ENCODE results near the gene MCM8. TPM values are rescaled to one million over a fixed set of nuclear protein-coding genes. Genes with fewer than 3 reads are reported as not detected.

MCM8 gene
- 22.5 and 30.4 TPM in 2 replicates for total RNA-seq (2014; rRNA removed; shearing (Covaris generic))
- 8.5 and 10.6 TPM in 2 replicates for polyA plus RNA-seq (2016; fragmentation: Nextera tagmentation; extraction: Ambion mirVana)
- long read RNA-seq, partial matches to known transcripts, result 2 of 3 reads
- long read RNA-seq, other reads (novel, unspliced or antisense), result 1 of 3 reads

GRCh38 chr20:5950271-5951031, at the start of gene MCM8, which contains the start of gene TRMT6:
Gene MCM8, plus strand, starts transcription at chr20:5950652. Its CDS starts 1,364 bp downstream, at chr20:5952016.
Gene TRMT6, minus strand, starts transcription at chr20:5950533. Its CDS starts 128 bp downstream, at chr20:5950405.
- H3K27me3 ChIP-seq (ENCODE audit: insufficient read depth), result no peaks in the 10 kb centered on the region
- H3K27ac Mint-ChIP-seq, result peak within 1 kb of the TSS; percentile 100
- no peaks in the 10 kb centered on the region for H3F3A ChIP-seq (replicated peaks; ENCODE audit: low read depth)
- peak within 1 kb of the TSS; percentile 80 for H3K4me2 ChIP-seq
- H3K36me3 ChIP-seq (ENCODE audit: insufficient read depth), result peaks cover 34% of the 10 kb centered on the region
- H3K79me2 ChIP-seq (replicated peaks; ENCODE audit: insufficient read depth), result peaks cover 33% of the 10 kb centered on the region
- peaks cover 14% of the 10 kb centered on the region for H4K20me1 ChIP-seq (replicated peaks; ENCODE audit: insufficient read depth)
- peak; percentile 99 for ATAC-seq
- H3K4me3 Mint-ChIP-seq, result peak within 1 kb of the TSS; percentile 99
- DNase-seq (ENCODE audit: low spot score), result peak; percentile 98
- no peaks in the 10 kb centered on the region for H3K9me2 ChIP-seq (ENCODE audit: insufficient read depth)
- peak within 1 kb of the TSS; percentile 59 for H3K4me3 ChIP-seq
- peak within 1 kb of the TSS; percentile 89 for H3K27ac ChIP-seq (ENCODE audit: low read depth)
- TF ChIP-seq ZNF331 (CRISPR knock-in tag; IDR thresholded peaks at IDR 0.05; ENCODE audit: low read depth), result no peak
- TF ChIP-seq, protein P1, sequence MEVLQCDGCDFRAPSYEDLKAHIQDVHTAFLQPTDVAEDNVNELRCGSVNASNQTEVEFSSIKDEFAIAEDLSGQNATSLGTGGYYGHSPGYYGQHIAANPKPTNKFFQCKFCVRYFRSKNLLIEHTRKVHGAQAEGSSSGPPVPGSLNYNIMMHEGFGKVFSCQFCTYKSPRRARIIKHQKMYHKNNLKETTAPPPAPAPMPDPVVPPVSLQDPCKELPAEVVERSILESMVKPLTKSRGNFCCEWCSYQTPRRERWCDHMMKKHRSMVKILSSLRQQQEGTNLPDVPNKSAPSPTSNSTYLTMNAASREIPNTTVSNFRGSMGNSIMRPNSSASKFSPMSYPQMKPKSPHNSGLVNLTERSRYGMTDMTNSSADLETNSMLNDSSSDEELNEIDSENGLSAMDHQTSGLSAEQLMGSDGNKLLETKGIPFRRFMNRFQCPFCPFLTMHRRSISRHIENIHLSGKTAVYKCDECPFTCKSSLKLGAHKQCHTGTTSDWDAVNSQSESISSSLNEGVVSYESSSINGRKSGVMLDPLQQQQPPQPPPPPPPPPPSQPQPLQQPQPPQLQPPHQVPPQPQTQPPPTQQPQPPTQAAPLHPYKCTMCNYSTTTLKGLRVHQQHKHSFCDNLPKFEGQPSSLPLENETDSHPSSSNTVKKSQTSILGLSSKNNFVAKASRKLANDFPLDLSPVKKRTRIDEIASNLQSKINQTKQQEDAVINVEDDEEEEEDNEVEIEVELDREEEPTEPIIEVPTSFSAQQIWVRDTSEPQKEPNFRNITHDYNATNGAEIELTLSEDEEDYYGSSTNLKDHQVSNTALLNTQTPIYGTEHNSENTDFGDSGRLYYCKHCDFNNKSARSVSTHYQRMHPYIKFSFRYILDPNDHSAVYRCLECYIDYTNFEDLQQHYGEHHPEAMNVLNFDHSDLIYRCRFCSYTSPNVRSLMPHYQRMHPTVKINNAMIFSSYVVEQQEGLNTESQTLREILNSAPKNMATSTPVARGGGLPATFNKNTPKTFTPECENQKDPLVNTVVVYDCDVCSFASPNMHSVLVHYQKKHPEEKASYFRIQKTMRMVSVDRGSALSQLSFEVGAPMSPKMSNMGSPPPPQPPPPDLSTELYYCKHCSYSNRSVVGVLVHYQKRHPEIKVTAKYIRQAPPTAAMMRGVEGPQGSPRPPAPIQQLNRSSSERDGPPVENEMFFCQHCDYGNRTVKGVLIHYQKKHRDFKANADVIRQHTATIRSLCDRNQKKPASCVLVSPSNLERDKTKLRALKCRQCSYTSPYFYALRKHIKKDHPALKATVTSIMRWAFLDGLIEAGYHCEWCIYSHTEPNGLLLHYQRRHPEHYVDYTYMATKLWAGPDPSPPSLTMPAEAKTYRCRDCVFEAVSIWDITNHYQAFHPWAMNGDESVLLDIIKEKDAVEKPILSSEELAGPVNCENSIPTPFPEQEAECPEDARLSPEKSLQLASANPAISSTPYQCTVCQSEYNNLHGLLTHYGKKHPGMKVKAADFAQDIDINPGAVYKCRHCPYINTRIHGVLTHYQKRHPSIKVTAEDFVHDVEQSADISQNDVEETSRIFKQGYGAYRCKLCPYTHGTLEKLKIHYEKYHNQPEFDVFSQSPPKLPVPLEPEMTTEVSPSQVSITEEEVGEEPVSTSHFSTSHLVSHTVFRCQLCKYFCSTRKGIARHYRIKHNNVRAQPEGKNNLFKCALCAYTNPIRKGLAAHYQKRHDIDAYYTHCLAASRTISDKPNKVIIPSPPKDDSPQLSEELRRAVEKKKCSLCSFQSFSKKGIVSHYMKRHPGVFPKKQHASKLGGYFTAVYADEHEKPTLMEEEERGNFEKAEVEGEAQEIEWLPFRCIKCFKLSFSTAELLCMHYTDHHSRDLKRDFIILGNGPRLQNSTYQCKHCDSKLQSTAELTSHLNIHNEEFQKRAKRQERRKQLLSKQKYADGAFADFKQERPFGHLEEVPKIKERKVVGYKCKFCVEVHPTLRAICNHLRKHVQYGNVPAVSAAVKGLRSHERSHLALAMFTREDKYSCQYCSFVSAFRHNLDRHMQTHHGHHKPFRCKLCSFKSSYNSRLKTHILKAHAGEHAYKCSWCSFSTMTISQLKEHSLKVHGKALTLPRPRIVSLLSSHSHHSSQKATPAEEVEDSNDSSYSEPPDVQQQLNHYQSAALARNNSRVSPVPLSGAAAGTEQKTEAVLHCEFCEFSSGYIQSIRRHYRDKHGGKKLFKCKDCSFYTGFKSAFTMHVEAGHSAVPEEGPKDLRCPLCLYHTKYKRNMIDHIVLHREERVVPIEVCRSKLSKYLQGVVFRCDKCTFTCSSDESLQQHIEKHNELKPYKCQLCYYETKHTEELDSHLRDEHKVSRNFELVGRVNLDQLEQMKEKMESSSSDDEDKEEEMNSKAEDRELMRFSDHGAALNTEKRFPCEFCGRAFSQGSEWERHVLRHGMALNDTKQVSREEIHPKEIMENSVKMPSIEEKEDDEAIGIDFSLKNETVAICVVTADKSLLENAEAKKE (CRISPR knock-in tag; IDR thresholded peaks at IDR 0.05), result no peak
- no peak for TF ChIP-seq STAT1 (IDR thresholded peaks at IDR 0.05; ENCODE audit: unreplicated experiment)
- TF ChIP-seq, protein P2, sequence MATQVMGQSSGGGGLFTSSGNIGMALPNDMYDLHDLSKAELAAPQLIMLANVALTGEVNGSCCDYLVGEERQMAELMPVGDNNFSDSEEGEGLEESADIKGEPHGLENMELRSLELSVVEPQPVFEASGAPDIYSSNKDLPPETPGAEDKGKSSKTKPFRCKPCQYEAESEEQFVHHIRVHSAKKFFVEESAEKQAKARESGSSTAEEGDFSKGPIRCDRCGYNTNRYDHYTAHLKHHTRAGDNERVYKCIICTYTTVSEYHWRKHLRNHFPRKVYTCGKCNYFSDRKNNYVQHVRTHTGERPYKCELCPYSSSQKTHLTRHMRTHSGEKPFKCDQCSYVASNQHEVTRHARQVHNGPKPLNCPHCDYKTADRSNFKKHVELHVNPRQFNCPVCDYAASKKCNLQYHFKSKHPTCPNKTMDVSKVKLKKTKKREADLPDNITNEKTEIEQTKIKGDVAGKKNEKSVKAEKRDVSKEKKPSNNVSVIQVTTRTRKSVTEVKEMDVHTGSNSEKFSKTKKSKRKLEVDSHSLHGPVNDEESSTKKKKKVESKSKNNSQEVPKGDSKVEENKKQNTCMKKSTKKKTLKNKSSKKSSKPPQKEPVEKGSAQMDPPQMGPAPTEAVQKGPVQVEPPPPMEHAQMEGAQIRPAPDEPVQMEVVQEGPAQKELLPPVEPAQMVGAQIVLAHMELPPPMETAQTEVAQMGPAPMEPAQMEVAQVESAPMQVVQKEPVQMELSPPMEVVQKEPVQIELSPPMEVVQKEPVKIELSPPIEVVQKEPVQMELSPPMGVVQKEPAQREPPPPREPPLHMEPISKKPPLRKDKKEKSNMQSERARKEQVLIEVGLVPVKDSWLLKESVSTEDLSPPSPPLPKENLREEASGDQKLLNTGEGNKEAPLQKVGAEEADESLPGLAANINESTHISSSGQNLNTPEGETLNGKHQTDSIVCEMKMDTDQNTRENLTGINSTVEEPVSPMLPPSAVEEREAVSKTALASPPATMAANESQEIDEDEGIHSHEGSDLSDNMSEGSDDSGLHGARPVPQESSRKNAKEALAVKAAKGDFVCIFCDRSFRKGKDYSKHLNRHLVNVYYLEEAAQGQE (IDR thresholded peaks at IDR 0.05; ENCODE audit: unreplicated experiment), result no peak
- no peak for TF ChIP-seq EZH2 (IDR thresholded peaks at IDR 0.05; ENCODE audit: low read depth, unreplicated experiment)
- TF ChIP-seq JUNB (IDR thresholded peaks at IDR 0.05; ENCODE audit: unreplicated experiment), result no peak
- TF ChIP-seq ETS1 (IDR thresholded peaks at IDR 0.05), result peak; percentile 80
- peak; percentile 62; the same call in 1 of the 2 replicates for TF ChIP-seq CREB1 (CRISPR knock-in tag; IDR thresholded peaks at IDR 0.05; ENCODE audit: low read depth)
- no peak for TF ChIP-seq NANOG (IDR thresholded peaks at IDR 0.05; ENCODE audit: borderline replicate concordance)
- no peak for TF ChIP-seq CTCF (conservative IDR thresholded peaks at IDR 0.05; ENCODE audit: low read depth in 2 of 2)
- TF ChIP-seq POLR2AphosphoS5 (IDR thresholded peaks at IDR 0.05; ENCODE audit: low read depth), result peak; percentile 80
- TF ChIP-seq ZNF114 (CRISPR knock-in tag; IDR thresholded peaks at IDR 0.05), result no peak
- no peak for TF ChIP-seq EZH2phosphoT487 (IDR thresholded peaks at IDR 0.05; ENCODE audit: unreplicated experiment)
- H2AFZ ChIP-seq, result peak within 1 kb of the TSS; percentile 97
- no peaks in the 10 kb centered on the region; the same call in 2 of the 3 replicates for H3K9me3 Mint-ChIP-seq
- H3K27me3 Mint-ChIP-seq (ENCODE audit: insufficient read depth, low read depth, poor library complexity), result peaks cover 9% of the 10 kb centered on the region
- peaks cover 7% of the 10 kb centered on the region for H3K4me1 ChIP-seq (ENCODE audit: insufficient read depth)
- H3K4me1 Mint-ChIP-seq, result peaks cover 6% of the 10 kb centered on the region; the same call in 2 of the 3 replicates
- peaks cover 55% of the 10 kb centered on the region for H3K36me3 Mint-ChIP-seq (ENCODE audit: low read depth)

Data from GM23338 (cell line).